ENCODE measurements around the gene PSORS1C2.

The PSORS1C2 gene

DNA sequence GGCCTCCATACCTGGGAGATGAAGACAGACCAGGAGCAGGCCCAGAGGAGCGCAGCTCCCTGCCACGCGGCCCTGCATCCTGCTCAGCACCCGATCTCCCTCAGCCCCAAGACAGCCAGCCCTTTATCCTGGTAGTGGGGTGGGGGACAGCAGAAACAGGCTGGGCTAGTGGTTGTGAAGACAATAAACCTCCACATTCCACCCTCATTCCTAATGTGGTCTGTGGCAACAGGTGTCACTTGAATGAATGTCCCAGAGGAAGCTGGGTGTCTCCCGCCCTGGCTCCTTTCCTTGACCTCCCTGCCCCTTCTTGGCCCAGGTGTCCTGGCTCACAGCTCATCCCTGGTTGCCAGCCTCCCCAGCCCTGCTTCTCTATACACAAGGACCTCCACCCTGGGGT, 26.4 kb downstream of the PSORS1C2 start, which contains the start of gene C6orf15:
Gene C6orf15 (minus strand): TSS at position 98 of the 400 bp plus-strand sequence. CDS start 20 bp downstream, at position 78.
- DNase-seq = no peak

DNA sequence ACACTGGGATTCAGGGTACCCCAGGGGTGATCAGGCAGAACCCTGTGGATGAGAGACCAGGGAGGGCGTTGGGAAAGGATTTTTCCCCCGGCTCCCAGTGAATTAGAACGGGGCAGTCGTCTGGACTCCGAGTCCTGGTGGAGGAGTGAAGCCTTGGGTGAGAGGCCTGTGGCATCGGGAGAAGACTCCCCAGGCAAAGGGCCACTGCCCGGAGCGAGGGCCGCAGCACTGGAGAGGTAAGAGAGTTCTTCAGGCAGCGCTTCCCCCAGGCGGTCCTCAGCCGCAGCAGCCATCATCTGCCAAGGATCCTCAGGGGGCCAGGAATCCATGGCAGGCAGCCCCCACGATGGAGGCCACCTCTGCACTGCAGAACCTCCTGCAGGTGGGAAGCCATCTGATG, 27.2 kb downstream of the PSORS1C2 start:
- DNase-seq = no peak

DNA sequence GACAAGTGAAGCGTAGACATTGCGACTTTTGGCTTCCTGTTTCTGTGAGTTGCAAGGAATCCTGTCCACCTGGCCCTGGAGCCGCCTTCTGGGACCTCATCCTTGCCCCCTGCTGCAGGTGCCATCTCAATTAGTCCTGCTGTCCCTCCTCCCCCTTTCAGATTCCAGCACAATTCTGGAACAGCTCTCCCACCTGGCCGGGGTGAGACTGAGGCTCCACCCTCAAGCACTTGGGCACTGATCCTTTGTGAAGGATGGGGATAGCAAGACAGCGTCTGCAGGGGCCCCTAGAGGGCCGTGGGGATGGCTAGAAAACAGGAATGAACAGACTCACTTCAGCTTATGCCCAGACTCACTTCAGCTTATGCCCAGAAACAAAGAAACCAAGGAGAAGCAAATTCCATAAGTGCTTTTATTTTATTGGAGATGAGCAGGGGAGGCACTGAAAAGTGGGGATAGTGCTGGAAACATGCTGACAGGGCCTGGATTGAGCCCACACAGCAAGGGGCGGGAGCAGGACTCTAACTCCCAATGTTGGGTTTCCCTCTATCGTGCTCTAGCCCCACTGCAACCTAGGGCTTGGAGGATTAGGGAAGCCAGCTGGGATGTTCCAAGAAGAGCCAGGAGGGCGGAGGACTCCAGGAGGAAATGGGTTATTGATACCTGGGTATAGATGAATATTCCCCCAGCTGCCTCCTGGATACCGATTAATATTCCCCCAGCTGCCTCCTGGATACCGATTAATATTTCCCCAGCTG, 27.9 kb downstream of the PSORS1C2 start:
- DNase-seq = no peak

DNA sequence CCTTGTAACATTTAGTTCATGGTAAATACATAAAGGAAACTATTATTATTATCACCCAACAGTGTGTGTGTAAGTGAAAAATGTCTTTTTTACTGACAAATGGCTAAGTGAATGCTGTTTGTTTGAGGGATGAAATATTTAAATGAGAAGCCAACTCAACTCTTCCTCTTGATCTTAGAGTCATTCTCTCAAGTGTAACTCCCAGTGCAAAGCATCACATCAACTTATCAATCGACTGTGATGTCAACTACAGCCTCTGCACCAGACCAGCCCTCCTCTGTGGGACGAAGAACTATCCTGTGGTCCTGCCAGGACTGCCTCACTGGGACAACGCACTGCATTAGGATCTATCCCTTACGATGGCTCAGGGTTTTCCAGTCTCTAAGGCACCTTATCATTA, 31.8 kb downstream of the PSORS1C2 start:
- no peak for DNase-seq

DNA sequence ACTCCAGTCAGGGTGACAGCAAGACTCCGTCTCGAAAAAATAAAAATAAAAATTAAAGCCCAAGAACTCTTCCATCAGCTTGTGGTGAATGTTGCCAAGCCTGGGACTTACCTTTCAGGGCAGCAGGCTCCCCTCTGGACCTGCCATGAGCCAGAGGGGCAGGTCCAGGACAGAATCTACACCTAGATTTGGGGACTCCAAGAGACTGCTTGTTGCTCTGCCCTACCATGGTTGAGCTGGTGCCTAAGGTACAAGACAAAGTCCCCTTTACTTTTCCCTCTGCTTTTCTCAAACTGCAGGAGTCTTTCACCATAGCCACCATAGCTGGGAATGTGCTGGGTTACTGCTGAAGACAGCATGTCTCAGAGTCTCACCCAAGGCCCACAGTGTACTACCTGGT, 35.7 kb downstream of the PSORS1C2 start:
- no peak for DNase-seq

DNA sequence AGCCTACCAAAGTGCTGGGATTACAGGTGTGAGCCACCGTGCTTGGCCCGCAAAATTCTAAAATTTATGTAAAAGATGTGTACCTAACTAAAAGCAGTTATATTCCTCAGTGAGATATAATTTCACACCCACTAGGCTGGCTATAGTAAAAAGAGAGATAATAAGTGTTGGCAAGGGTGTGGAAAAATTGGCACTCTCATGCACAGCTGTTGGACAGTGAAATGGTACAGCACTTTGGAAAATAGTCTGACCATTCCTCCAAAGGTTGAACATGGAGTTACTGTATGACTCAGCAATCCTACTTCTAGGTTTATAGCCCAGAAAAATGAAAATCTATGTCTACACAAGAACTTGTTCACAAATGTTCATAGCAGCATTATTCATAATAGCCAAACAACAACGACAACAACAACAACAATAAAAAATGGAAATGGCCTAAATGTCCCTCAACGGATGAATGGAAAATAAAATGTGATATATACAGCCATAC, 40.4 kb downstream of the PSORS1C2 start:
- no peak for DNase-seq

DNA sequence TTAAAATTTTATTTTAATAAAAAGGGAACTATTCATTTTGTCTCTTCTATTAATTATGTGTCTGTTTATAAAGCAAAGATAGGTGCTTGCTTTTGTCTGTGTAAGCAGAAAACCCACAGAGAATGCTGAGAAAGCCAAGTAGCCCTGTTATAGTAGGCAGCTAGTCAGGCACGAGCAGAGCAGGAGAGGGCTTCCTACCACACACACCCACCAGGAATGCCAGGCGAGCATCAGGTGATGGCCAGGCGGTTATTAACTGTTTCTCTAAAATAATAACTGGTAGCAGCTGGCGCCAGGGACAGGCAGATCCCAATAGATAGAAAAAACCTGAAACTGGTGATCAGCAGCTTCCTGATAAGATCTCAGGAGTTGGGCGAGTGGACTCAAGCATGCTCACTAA, 42.2 kb downstream of the PSORS1C2 start:
- DNase-seq = no peak

DNA sequence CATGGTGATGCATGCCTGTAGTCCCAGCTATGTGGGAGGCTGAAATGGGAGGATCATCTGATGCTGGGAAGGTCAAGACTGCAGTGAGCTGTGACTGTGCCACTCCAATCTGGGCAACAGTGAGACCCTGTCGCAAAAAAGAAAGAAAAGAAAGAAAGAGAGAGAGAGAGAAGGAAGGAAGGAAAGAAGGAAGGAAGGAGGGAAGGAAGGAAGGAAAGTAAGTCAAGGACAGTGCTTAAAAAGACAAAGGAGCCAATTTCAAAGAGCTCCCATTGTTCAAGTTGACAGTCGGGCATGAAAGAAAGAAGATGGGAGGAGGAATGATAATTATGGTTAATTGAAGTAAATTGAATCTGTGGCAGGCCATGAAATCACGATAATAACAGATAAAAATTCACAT, 42.7 kb downstream of the PSORS1C2 start:
- DNase-seq = no peak

DNA sequence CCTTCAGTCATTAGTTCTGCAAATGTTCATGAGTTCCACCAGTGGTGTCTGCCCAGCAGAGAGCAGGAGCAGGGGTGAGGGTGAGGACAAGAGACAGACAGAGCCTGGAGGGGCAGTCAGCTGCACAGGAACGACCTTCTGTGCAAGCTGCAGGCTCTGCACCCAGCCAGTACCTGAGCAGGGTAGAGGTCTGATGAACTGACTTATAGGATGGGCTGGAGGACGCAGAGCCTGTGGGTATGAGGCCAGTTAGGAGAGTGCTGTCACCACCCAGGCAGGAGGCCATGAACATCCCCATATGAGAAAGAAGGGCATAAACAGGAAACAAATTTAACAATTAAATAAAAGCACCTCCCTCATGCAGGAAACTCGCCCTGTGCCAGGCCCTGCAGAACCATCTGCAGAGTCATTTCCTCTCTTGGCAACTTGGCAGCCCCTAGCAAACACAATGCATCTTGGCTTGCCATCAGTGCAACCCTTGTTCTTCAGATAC, 44.4 kb downstream of the PSORS1C2 start:
- no peak for DNase-seq

DNA sequence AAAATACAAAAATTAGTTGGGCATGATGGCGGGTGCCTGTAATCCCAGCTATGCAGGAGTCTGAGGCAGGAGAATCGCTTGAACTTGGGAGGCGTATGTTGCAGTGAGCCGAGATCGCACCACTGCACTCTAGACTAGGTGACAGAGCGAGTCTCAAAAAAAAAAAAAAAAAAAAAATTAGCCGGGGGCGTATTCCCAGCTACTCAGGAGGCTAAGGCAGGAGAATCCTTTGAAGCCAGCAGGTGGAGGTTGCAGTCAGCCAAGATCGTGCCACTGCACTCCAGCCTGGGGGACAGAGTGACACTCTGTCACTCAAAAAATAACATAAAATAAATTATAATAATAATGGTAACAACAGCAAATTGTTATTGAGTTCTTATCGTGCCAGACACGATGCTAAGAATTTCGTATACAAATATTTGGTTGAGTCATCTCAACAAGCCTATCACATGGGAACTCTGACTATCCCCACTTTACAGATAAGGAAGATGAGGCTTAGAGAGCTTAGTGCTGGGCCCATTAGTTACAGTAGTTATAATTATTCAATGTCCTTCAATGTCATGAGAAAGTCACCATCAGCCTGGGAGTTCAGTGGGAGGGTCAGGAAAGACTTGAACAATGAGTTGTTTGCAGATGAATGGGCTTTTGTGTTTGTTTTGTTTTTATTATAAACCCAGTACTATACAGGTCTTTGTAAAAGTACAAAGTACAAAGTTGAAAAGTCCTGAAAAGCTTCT, 45.9 kb downstream of the PSORS1C2 start:
- DNase-seq = no peak

DNA sequence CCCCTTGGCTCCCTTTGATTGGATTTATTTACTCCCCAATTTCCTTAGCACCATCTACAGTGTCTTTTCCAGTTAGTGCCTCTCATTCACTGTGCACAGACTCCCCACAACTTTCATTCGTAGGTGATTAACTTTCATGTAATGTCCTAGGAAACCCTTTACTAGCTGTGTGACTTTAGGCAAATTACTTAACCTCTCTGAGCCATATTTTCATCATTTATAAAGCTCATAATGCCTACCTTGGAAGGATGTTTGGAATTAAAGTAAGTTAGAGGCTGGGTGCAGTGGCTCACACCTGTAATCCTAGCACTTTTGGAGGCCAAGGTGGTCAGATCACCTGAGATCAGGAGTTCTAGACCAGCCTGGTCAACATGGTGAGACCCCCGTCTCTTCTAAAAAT, 46.6 kb downstream of the PSORS1C2 start:
- DNase-seq = no peak

DNA sequence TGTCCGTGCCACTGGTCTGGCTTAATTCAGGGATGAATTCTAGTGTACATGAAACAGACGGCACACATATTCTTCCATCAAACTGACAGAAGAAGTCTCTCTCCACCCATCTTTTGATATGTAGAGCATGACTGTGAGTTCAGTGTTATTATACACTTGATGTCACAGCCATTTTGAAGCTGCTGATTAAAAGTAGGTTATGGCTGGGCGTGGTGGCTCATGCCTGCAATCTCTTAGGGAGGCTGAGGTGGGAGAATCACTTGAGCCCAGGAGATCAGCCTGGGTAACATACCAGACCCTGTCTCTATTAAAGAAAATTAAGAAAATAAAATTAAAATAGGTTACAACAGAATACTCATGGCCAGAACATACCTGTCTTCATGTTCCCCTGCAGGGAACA, 47.2 kb downstream of the PSORS1C2 start:
- DNase-seq = no peak

DNA sequence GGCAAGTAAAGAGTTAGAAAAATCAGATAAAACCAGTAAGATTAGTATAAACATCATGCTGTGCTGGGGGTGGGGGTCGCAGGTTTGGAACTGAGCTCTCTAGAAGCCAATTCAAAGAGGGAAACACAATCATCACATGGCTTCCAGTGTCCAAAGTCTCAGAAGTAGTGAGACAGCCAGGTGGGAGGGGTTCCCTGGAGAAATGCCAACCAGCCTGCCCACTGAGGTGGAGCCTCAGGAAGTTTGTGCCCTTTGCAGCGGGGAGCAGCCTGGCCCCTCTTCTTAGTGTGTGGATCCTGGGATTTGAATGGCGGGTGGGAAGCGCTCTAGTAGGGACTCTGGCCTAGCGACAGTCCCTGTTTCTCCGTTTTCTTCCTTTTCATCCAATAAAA, 47.9 kb downstream of the PSORS1C2 start:
- no peak for DNase-seq

DNA sequence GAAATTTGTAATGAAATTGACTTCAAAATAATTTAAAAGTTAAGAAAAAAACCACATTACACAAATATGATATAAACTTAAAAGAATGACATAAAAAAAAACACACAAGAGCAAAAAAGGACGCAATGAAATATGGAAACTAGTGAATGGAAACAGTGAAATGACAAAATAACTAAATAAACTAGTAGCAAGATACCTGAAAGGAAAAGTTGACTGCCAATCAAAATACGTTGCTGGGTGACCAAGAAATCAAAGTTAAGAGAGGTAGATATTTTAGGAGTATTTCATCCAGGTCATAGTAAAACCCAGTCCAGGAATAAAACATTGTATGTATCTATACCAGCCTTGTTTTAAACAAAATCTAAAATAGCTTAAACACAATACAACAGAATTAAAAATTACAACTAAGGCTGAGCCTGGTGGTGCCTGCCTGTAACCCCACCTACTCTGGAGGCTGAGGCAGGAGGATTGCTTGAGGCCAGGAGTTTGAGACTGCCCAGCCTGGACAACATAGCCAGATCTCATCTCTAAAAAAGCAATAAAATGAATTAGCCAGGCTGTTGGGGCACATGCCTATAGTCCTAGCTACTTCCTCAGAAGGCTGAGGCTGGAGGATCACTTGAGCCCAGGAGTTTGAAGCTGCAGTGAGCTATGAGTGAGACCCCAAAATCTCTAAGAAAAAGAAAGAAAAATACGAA, 48.4 kb downstream of the PSORS1C2 start:
- DNase-seq = no peak

All from cortex of kidney (tissue), 1 donor.